ENCODE results near the gene ZDHHC12. TPM values are rescaled to one million over a fixed set of nuclear protein-coding genes. Genes with fewer than 3 reads are reported as not detected.
A peak's percentile ranks its signal among the peaks of the same experiment; 100 is the strongest.

Gene ZDHHC12
- polyA plus RNA-seq, 2 of the 4 experiments (the other 2 are of a cell fraction): 37.6 to 75.7 TPM

DNA sequence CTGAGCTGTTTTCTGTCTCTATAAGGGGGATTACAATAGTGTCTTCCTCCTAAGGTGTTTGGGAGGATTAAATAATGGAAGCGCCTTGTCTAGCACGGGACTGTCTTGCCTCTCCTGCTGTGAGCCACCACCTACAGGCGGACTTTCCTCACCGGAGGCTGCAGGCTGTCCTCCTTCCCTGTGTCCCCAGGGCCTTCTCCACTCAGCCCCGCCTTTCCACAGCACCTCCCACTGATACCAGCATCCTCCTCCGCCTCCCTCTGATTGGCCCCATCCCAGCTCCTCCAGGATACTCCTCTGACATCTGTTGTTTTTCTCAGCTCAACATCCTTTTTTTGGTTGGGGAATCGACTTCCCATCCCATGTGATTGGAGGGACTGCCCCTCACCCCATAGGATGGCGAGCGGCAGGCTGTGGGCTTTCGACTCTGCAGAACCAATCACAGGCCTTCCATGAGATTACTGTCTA lies 851 bp upstream of the ZDHHC12 start:
- peak overlapping the region; percentile 68 to 87 for H3K27ac ChIP-seq

DNA sequence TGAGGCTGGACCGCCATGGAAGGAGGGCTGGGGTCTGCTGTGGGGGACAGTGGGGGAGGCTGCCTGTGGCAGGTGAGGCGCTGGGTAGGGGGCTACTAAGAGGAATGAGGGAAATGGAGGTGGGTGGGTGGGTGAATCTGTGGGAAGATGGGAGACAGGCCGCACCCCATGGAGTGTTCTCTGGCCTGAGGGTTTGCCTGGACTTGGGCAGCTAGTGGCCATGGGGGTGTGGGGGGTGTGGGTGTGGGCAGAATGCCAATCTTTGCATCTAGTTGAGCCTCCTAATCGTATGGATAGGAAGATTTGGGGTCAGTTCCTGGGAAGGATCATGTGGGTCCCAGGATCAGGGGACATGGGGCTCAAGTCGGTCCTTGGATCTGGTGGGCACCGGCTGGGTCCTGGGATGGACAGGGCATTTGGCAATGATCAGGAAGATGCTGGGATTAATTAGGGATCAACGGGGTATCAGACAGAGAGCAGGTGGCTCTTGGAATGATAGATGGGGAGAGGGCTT lies 518 bp downstream of the ZDHHC12 start:
- 28% methylated on average over 7 of the region's 7 CpGs for WGBS (ENCODE audit: missing lambda C conversion rate)
- Histone ChIP-seq H3K4me1 (peaks cover 14% of the 10 kb centered on the region), H3K4me2 (peak overlapping the region; percentile 92), H3K27ac (peak overlapping the region; percentile 85 to 91), H3K4me3 (peak overlapping the region; percentile 81), H3K9me3 (no peaks in the 10 kb centered on the region)
- ChIA-PET CTCF (interaction anchor here (1.3 to 2.3 kb wide), 2 partner anchors 10 to 12 kb away, joined by 3 to 18 read pairs; no protein-coding TSS in a partner anchor), POLR2A (interaction anchor here (0.6 to 1.4 kb wide), 3 partner anchors 10 to 248 kb away, joined by 7 to 11 read pairs (median 8); partner anchors contain the start of gene ENDOG)
- DNase-seq (ENCODE audit: low read depth in 1 of 2, low spot score in 1 of 2): peak in 1 of 2 experiments; percentile 31
- peak; percentile 1 to 2; a peak in 4 of 6 replicates for ATAC-seq
- no peak for FAIRE-seq
- no peak for TF ChIP-seq RNF2 (IDR thresholded peaks at IDR 0.05; ENCODE audit: borderline replicate concordance, low read depth)
- TF ChIP-seq EHMT2 (IDR thresholded peaks at IDR 0.05; ENCODE audit: low read depth): no peak
- TF ChIP-seq PHF8 (IDR thresholded peaks at IDR 0.05; ENCODE audit: borderline replicate concordance, low read depth): no peak
- no peak for TF ChIP-seq POLR2AphosphoS2 (conservative IDR thresholded peaks at IDR 0.05; ENCODE audit: low read length)

More for the DNA sequence above, 851 bp upstream of the ZDHHC12 start:
- ChIA-PET CTCF (interaction anchor here (0.8 to 3.4 kb wide), 7 partner anchors 8 to 94 kb away, joined by 3 to 18 read pairs (median 4); partner anchors contain the start of gene ENDOG), POLR2A (interaction anchor here (0.6 to 1.4 kb wide), 11 partner anchors 8 to 223 kb away, joined by 3 to 11 read pairs (median 4); partner anchors contain the start of genes DOLK, ENDOG, NUP188 and SET)
- FAIRE-seq (no peak), ATAC-seq (peak; percentile 64 to 73), DNase-seq (ENCODE audit: low read depth in 1 of 2, low spot score in 1 of 2) (peak; percentile 83 to 91)
- H3K4me2 ChIP-seq: peak overlapping the region; percentile 93
- peak overlapping the region; percentile 81 for H3K4me3 ChIP-seq
- TF ChIP-seq POLR2A (IDR thresholded peaks at IDR 0.05; ENCODE audit: low read length) (peak; percentile 49), PHF8 (IDR thresholded peaks at IDR 0.05; ENCODE audit: borderline replicate concordance, low read depth) (no peak)
- 28% methylated on average over 10 of the region's 10 CpGs for WGBS (ENCODE audit: missing lambda C conversion rate)
- peaks cover 14% of the 10 kb centered on the region for H3K4me1 ChIP-seq
- H3K9me3 ChIP-seq: no peaks in the 10 kb centered on the region

DNA sequence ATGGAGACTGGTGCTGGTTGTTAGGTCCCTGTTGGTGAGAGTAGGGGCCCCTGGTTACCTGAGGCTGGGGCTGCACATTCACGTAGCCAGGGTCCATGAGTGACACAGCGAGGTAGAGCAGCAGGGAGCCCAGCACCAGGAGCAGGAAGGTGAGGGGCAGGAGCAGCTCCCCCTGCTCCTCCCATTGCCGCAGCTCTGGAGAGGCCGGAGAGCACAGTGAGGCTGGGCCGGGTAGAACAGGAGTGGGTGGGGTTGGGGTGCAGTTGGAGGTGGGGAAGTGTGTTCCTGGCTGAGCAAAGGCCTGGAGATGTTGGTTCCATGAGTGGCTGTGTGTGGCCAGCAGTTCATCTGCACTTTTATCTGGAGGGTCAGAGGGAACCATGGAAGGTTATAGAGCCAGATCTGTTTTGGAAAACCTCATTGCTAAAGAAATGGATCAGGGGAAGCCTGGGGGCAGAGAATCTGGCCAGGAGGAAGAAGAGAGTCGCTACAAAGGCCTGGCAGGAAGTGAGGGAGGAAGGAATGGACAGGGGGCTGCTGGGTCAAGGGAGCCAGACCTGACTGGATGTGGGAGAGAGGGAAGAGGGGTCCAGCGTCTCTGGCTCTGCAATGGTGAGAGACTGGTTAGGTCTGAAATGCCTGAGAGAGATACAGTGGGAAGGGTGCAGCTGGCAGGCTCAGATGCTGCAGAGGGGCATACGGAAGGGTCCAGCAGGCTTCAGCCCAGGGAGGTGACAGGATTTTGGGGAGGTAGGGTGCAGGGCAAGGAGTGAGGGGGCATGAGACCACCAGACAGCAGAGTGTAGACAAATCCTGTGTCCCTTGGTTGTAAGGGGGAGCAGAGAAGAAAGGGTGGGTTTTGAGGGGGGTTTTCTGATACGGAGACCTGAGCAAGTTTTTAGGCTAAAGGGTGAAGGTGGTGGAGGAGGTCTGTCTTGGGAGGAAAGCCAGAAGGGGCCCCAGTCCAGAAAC lies 1.3 kb downstream of the ZDHHC12 start:
- Histone ChIP-seq H3K4me1 (peaks cover 14% of the 10 kb centered on the region), H3K9me3 (no peaks in the 10 kb centered on the region), H3K4me2 (peak overlapping the region; percentile 92), H3K4me3 (peak overlapping the region; percentile 81), H3K27ac (peak overlapping the region; percentile 85 to 91)
- DNase-seq (ENCODE audit: low read depth in 1 of 2, low spot score in 1 of 2) (no peak), FAIRE-seq (no peak), ATAC-seq (no peak)
- POLR2A ChIA-PET: interaction anchor here (0.6 kb wide), 1 partner anchor 249 kb away, joined by 7 read pairs; no protein-coding TSS in a partner anchor
- TF ChIP-seq CHD2 (IDR thresholded peaks at IDR 0.05; ENCODE audit: low read length, partially characterized antibody): no peak
- TF ChIP-seq MAZ (IDR thresholded peaks at IDR 0.05; ENCODE audit: borderline replicate concordance, low read depth, low read length): no peak
- no peak for TF ChIP-seq TP53 (CRISPR knock-in tag; IDR thresholded peaks at IDR 0.05)
- TF ChIP-seq HDAC2 (IDR thresholded peaks at IDR 0.05): no peak
- TF ChIP-seq RFX5 (IDR thresholded peaks at IDR 0.05): no peak
- TF ChIP-seq, protein P1, sequence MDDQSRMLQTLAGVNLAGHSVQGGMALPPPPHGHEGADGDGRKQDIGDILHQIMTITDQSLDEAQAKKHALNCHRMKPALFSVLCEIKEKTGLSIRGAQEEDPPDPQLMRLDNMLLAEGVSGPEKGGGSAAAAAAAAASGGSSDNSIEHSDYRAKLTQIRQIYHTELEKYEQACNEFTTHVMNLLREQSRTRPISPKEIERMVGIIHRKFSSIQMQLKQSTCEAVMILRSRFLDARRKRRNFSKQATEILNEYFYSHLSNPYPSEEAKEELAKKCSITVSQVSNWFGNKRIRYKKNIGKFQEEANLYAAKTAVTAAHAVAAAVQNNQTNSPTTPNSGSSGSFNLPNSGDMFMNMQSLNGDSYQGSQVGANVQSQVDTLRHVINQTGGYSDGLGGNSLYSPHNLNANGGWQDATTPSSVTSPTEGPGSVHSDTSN (IDR thresholded peaks at IDR 0.05): no peak
- TF ChIP-seq, protein P2, sequence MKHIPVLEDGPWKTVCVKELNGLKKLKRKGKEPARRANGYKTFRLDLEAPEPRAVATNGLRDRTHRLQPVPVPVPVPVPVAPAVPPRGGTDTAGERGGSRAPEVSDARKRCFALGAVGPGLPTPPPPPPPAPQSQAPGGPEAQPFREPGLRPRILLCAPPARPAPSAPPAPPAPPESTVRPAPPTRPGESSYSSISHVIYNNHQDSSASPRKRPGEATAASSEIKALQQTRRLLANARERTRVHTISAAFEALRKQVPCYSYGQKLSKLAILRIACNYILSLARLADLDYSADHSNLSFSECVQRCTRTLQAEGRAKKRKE (CRISPR knock-in tag; IDR thresholded peaks at IDR 0.05; ENCODE audit: low read depth): no peak
- no peak for TF ChIP-seq POLR2A (IDR thresholded peaks at IDR 0.05; ENCODE audit: low read length)
- no peak for TF ChIP-seq ZFP36 (IDR thresholded peaks at IDR 0.05; ENCODE audit: borderline replicate concordance, partially characterized antibody)
- 76% methylated on average over 8 of the region's 9 CpGs for WGBS (ENCODE audit: missing lambda C conversion rate)
- CTCF ChIA-PET: no interaction called here

DNA sequence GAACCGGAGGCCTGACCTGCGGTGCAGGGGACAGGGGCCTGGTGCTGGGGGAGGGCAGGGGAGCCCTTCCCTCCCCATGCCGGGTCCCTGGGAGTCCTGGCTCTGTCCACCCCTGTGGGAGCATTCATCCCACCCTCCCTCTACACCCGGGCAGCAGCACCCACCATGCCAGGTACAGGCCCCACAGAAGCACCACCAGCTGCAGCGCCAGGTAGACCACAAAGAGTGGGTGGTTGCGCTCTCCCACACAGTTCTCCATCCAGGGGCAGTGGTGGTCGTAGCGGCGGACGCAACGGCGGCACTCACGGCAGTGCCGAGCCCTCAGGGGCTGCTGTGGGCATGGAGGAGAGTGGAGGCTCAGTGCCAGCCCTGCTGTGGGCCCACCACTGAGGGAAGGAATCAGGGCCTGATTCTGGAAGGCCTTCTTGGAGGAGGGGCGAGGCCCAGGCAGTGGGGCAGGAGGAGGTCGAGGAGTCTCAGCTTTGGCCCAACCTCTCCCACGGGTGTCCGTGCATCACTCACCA lies 2.4 kb downstream of the ZDHHC12 start:
- no peak overlapping the region for H3K27ac ChIP-seq
- H3K4me2 ChIP-seq: no peak overlapping the region
- TF ChIP-seq, protein P3, sequence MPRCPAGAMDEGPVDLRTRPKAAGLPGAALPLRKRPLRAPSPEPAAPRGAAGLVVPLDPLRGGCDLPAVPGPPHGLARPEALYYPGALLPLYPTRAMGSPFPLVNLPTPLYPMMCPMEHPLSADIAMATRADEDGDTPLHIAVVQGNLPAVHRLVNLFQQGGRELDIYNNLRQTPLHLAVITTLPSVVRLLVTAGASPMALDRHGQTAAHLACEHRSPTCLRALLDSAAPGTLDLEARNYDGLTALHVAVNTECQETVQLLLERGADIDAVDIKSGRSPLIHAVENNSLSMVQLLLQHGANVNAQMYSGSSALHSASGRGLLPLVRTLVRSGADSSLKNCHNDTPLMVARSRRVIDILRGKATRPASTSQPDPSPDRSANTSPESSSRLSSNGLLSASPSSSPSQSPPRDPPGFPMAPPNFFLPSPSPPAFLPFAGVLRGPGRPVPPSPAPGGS (IDR thresholded peaks at IDR 0.05): no peak
- TF ChIP-seq, protein P2 (CRISPR knock-in tag; IDR thresholded peaks at IDR 0.05; ENCODE audit: low read depth): no peak
- TF ChIP-seq FOSB (CRISPR knock-in tag; IDR thresholded peaks at IDR 0.05) (no peak), PHF8 (IDR thresholded peaks at IDR 0.05; ENCODE audit: borderline replicate concordance, low read depth) (no peak), ZFP36 (IDR thresholded peaks at IDR 0.05; ENCODE audit: borderline replicate concordance, partially characterized antibody) (no peak), TP53 (CRISPR knock-in tag; IDR thresholded peaks at IDR 0.05) (no peak)
- TF ChIP-seq, protein P4, sequence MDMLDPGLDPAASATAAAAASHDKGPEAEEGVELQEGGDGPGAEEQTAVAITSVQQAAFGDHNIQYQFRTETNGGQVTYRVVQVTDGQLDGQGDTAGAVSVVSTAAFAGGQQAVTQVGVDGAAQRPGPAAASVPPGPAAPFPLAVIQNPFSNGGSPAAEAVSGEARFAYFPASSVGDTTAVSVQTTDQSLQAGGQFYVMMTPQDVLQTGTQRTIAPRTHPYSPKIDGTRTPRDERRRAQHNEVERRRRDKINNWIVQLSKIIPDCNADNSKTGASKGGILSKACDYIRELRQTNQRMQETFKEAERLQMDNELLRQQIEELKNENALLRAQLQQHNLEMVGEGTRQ (IDR thresholded peaks at IDR 0.05): no peak
- FAIRE-seq: no peak
- no peaks in the 10 kb centered on the region for H3K9me3 ChIP-seq
- no peak for DNase-seq (ENCODE audit: low read depth in 1 of 2, low spot score in 1 of 2)
- H3K4me3 ChIP-seq: no peak overlapping the region
- ChIA-PET POLR2A (no interaction called here), CTCF (interaction anchor here (1.1 kb wide), 1 partner anchor 19 kb away, joined by 4 read pairs; the partner anchor contains the start of gene PKN3)
- WGBS (ENCODE audit: missing lambda C conversion rate): 83% methylated on average over 3 of the region's 18 CpGs
- H3K4me1 ChIP-seq: peaks cover 14% of the 10 kb centered on the region
- no peak for ATAC-seq
